Neural crest cell (in vitro differentiated cells): Measurements from ENCODE around the gene FSD1. TPM values are rescaled to one million over a fixed set of nuclear protein-coding genes. Genes with fewer than 3 reads are reported as not detected.
"Not testable (repeated sequence)": the region's sequence is repeated elsewhere in the genome, so short reads cannot be mapped to it uniquely, and the experiment has no call there.

Experiments
- DNase-seq: peaks from one replicate; pipeline ENCODE4 v3.0.0; 2021; ENCODE audit warnings: low read depth, mixed read lengths, low spot score
- H3K27ac Mint-ChIP-seq: one replicate; pipeline ENCODE4 v1.8.0; 2021; ENCODE audit warnings: mild to moderate bottlenecking, mixed read lengths; ENCODE audit not compliant: unreplicated experiment
- H3K27me3 Mint-ChIP-seq: 2 replicates; pipeline ENCODE4 v1.8.0; 2021; ENCODE audit warnings: low read depth, mild to moderate bottlenecking, mixed read lengths
- H3K36me3 Mint-ChIP-seq: 2 replicates; pipeline ENCODE4 v1.8.0; 2021; ENCODE audit warnings: low read depth, mild to moderate bottlenecking, mixed read lengths
- H3K4me1 Mint-ChIP-seq: 2 replicates; pipeline ENCODE4 v1.8.0; 2021; ENCODE audit warnings: mixed read lengths
- H3K4me3 Mint-ChIP-seq: one replicate; pipeline ENCODE4 v1.8.0; 2021; ENCODE audit warnings: mild to moderate bottlenecking, mixed read lengths
- H3K9me3 Mint-ChIP-seq: 2 replicates; pipeline ENCODE4 v1.8.0; 2021; ENCODE audit warnings: mixed read lengths
- total RNA-seq: library from RNA; stranded (reverse); gene quantifications from 2 replicates; pipeline ENCODE4 v1.2.1, GENCODE V29; 2021
- TF ChIP-seq, protein P1 (sequence below): fragments of 200-600 bp; sonication (generic); conservative IDR thresholded peaks from 2 replicates; pipeline ENCODE4 v1.5.0; 2021; ENCODE audit warnings: antibody characterized with exemption, mild to moderate bottlenecking

Gene FSD1
- total RNA-seq, 1 donor from 2014 or later: 51.9 TPM

DNA sequence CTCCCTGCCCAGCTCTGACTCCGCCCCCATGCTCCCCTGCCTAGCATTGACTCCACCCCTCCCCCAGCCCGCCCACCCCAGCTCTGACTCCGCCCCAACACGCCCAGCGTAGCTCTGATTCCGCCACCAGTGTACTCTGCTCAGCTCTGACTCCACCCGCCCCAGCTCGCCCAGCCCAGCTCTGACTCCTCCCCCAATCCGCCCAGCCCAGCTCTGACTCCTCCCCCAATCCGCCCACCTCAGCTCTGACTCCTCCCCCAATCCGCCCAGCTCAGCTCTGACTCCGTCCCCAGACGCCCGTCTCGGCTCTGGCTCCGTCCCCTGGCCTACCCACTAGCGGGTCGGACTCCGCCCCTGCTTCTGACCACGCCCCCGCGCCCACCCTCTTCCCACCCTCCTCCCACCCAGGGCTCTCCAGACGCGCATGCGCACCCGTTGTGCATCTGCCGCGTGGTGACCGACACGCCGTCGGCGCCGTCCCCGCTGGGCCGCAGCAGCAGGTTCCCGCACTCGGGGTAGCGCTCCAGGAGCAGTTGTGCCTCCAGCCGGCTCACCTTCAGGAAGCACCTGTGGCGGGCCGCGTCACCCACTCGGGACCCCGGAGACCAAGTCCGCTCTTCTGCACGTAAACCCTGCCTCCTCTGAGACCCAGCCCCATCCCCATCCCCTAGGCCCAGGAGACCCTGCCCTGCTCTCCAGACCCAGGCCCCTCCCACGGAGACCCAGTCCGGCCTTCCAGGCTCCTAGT is 24.0 kb downstream of the FSD1 start:
- Mint-ChIP-seq H3K27ac (no peak overlapping the region), H3K36me3 (peaks cover 2% of the 10 kb centered on the region), H3K9me3 (no peaks in the 10 kb centered on the region), H3K4me1 (peaks cover 19% of the 10 kb centered on the region), H3K27me3 (peaks cover 17% of the 10 kb centered on the region), H3K4me3 (peak overlapping the region; percentile 85)
- TF ChIP-seq, protein P1, sequence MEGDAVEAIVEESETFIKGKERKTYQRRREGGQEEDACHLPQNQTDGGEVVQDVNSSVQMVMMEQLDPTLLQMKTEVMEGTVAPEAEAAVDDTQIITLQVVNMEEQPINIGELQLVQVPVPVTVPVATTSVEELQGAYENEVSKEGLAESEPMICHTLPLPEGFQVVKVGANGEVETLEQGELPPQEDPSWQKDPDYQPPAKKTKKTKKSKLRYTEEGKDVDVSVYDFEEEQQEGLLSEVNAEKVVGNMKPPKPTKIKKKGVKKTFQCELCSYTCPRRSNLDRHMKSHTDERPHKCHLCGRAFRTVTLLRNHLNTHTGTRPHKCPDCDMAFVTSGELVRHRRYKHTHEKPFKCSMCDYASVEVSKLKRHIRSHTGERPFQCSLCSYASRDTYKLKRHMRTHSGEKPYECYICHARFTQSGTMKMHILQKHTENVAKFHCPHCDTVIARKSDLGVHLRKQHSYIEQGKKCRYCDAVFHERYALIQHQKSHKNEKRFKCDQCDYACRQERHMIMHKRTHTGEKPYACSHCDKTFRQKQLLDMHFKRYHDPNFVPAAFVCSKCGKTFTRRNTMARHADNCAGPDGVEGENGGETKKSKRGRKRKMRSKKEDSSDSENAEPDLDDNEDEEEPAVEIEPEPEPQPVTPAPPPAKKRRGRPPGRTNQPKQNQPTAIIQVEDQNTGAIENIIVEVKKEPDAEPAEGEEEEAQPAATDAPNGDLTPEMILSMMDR: no peak
- peak; percentile 97 for DNase-seq

DNA sequence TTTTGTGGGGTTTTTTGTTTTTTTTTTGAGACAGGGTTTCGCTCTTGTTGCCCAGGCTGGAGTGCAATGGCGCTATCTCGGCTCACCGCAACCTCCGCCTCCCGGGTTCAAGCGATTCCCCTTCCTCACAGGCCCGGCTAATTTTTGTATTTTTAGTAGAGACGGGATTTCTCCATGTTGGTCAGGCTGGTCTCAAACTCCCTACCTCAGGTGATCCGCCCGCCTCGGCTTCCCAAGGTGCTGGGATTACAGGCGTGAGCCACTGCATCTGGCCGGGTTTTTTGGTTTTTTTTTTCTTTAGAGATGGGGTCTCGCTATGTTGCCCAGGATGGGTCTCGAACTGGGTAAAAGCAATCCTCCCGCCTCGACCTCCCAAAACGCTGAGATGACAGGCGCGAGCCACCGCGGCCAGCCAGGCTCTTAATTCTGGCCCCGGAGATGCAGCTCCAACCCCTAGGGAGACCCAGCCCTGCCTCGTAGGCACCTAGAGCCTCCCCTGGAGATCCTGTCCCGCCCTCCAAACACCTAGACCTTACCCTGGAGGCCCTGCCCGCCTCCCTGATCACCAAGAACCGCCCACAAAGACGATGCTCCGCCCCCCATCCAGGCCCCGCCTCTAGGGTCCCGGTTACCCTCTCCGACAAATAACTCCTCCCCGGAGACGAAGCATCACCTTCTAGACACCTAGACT is 24.7 kb downstream of the FSD1 start:
- H3K4me1 Mint-ChIP-seq: peaks cover 19% of the 10 kb centered on the region
- H3K27me3 Mint-ChIP-seq: peaks cover 17% of the 10 kb centered on the region
- DNase-seq, H3K9me3 Mint-ChIP-seq, H3K36me3 Mint-ChIP-seq, H3K27ac Mint-ChIP-seq: not testable (repeated sequence)
- H3K4me3 Mint-ChIP-seq: peak overlapping the region; percentile 85

DNA sequence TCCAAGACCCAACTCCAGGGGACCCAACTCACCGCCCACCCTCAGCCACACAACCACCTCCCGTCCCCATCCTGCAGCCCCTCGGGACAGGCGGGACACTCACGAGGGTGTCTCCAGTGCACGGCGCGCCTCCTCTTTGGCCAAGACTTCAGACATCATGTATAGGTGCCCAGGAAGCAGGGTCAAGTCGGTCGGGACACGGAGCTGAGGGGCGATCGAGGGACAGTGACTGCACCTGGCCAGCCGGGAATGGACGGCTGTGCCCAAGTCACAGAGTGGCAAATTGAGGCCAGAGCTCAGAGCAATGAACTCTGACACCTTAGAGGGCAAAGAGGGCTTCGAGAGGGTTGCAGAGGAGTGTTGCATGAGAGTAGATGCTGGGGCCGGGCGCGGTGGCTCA is 25.5 kb downstream of the FSD1 start:
- no peak for DNase-seq
- Mint-ChIP-seq H3K4me3 (no peak overlapping the region), H3K36me3 (peaks cover 2% of the 10 kb centered on the region), H3K4me1 (peaks cover 19% of the 10 kb centered on the region), H3K9me3 (peaks cover 8% of the 10 kb centered on the region), H3K27me3 (peaks cover 17% of the 10 kb centered on the region), H3K27ac (no peak overlapping the region)
- TF ChIP-seq, protein P1: no peak

DNA sequence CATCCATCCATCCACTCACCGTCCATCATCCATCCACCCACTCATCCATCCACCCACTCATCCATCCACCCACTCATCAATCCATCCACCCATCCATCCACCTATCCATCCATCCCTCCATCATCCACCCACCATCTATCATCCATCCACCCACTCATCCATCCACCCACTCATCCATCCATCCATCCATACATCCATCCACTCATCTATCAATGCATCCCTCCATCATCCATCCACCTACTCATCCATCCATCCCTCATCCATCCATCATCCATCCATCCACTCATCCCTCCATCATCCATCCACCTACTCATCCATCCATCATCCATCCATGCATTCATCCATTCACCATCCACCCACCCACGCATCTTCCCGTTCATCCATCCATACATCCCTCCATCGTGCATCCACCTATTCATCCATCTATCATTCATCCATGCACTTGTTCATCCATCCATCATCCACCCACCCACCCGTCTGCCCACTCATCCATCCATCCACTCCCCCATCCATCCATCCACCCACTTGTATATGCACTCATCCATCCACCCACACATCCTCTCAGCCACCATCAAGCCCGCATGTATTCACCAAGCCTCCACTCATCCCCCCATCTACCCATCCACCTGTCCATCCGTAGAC is 30.7 kb downstream of the FSD1 start:
- no peak for DNase-seq
- peak overlapping the region; percentile 90 for H3K27ac Mint-ChIP-seq
- no peaks in the 10 kb centered on the region for H3K27me3 Mint-ChIP-seq
- peaks cover 21% of the 10 kb centered on the region for H3K4me1 Mint-ChIP-seq
- peaks cover 6% of the 10 kb centered on the region for H3K36me3 Mint-ChIP-seq
- H3K9me3 Mint-ChIP-seq: peaks cover 17% of the 10 kb centered on the region
- peak overlapping the region; percentile 58 for H3K4me3 Mint-ChIP-seq
- TF ChIP-seq, protein P1: no peak

DNA sequence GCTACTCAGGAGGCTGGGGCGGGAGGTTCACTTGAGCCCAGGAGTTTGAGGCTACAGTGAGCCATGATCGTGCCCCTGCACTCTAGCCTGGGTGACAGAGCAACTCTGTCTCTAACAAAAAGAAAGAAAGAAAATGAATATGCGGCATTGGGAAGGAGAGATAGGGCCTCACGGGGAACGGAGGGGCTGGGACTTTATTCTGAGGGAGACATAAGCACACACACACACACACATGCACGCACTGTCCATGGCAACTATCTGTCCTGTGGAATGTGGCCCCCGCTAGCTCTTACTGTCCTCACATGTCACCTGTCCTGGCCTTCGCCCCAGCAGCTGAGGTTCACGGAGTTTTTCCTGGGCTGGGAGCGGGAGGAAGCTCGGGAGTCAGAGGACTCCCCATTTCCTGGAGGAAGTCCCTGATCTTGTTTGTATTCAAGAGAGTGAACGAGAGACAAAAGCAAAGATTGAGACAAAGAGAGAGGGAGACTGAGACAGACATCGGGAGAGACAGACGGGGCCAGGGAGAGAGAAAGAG is 33.6 kb downstream of the FSD1 start:
- peak overlapping the region; percentile 76 for H3K27ac Mint-ChIP-seq
- peak overlapping the region; percentile 75 for H3K4me3 Mint-ChIP-seq
- peaks cover 6% of the 10 kb centered on the region for H3K36me3 Mint-ChIP-seq
- DNase-seq: no peak
- H3K27me3 Mint-ChIP-seq: peaks cover 3% of the 10 kb centered on the region
- peaks cover 31% of the 10 kb centered on the region for H3K4me1 Mint-ChIP-seq
- peaks cover 17% of the 10 kb centered on the region for H3K9me3 Mint-ChIP-seq
- TF ChIP-seq, protein P1: no peak
